A549 (cell line): ENCODE measurements around the gene ST6GALNAC4. TPM values are rescaled to one million over a fixed set of nuclear protein-coding genes. Genes with fewer than 3 reads are reported as not detected.

Experiments
- ATAC-seq, 2 experiments: fragments of 200-7000 bp in 1 of 2; fragments of >200 bp in 1 of 2; cut with Nextera tagmentation in 1 of 2; cut with Tn5 transposase in 1 of 2; 3 replicates each; pipeline versions ENCODE4 v1.8.0 to v1.9.1; 2018 to 2020; ENCODE audit warnings: mild to moderate bottlenecking in 1 of 2, moderate library complexity in 1 of 2
- CTCF ChIA-PET: fragments of 300-600 bp; sonication (Branson Sonifier 250); formaldehyde crosslinking; extraction: SDS; loops from one replicate; lab custom pipeline; 2021; ENCODE audit warnings: antibody characterized with exemption, inconsistent platforms; lab: Yijun Ruan, JAX
- POLR2A ChIA-PET: fragments of 350-600 bp; formaldehyde crosslinking; extraction: SDS; loops from one replicate; lab custom pipeline; 2021; ENCODE audit warnings: antibody characterized with exemption, inconsistent platforms; lab: Yijun Ruan, JAX
- DNase-seq, 2 experiments: peaks; one replicate each; pipeline versions ENCODE4 v3.0.0 to v3.0.0-alpha.2; 2011 to 2016; ENCODE audit warnings: low read depth in 1 of 2, low spot score in 1 of 2
- FAIRE-seq: peaks from 2 replicates; lab custom pipeline; 2011; peaks lifted over from hg19 to GRCh38; lab: Jason Lieb, UNC
- H3K27ac ChIP-seq, 2 experiments: fragments of >200 bp; sonication (Bioruptor Twin); formaldehyde crosslinking; 3 replicates each; pipeline ENCODE4 v1.5.1; 2016 to 2017
- H3K4me1 ChIP-seq: fragments of >200 bp; sonication (Bioruptor Twin); formaldehyde crosslinking; 3 replicates; pipeline ENCODE4 v1.6.1; 2016
- H3K4me2 ChIP-seq: fragments of >200 bp; sonication (Bioruptor Twin); formaldehyde crosslinking; 3 replicates; pipeline ENCODE4 v1.6.1; 2016
- H3K4me3 ChIP-seq: fragments of >200 bp; sonication (Bioruptor Twin); formaldehyde crosslinking; 3 replicates; pipeline ENCODE4 v1.5.1; 2016
- H3K9me3 ChIP-seq: fragments of >200 bp; sonication (Bioruptor Twin); formaldehyde crosslinking; 3 replicates; pipeline ENCODE4 v1.6.1; 2016
- BHLHE40 ChIP-seq: IDR thresholded peaks from 2 replicates; pipeline ENCODE4 v1.6.1; 2012; ENCODE audit warnings: low read depth, low read length, inconsistent platforms
- CEBPB ChIP-seq, 2 experiments: fragments of >200 bp in 1 of 2; sonication (Bioruptor Twin) in 1 of 2; formaldehyde crosslinking in 1 of 2; IDR thresholded peaks; 2 replicates each; pipeline ENCODE4 v1.6.1; 2012 to 2016
- EP300 ChIP-seq, 2 experiments: fragments of >200 bp; sonication (Bioruptor Twin); formaldehyde crosslinking; IDR thresholded peaks; 2 replicates in 1 of 2; 3 replicates in 1 of 2; pipeline ENCODE4 v1.6.1; 2016 to 2017
- ESRRA ChIP-seq: fragments of 150-350 bp; IDR thresholded peaks from 2 replicates; pipeline ENCODE4 v1.6.1; 2014; ENCODE audit warnings: mild to moderate bottlenecking, low read length, borderline replicate concordance
- HDAC2 ChIP-seq: fragments of 200-600 bp; sonication (generic); IDR thresholded peaks from 2 replicates; pipeline ENCODE4 v1.6.1; 2016
- HEYL ChIP-seq: fragments of 250-450 bp; sonication (Bioruptor Pico); IDR thresholded peaks from 2 replicates; pipeline ENCODE4 v1.8.0; 2021; ENCODE audit warnings: mild to moderate bottlenecking, moderate library complexity
- HOXB5 ChIP-seq: fragments of 250-450 bp; sonication (Bioruptor Pico); IDR thresholded peaks from 2 replicates; pipeline ENCODE4 v1.5.0; 2020; ENCODE audit warnings: mild to moderate bottlenecking, moderate library complexity
- JUN ChIP-seq, 2 experiments: fragments of >200 bp; sonication (Bioruptor Twin); formaldehyde crosslinking; IDR thresholded peaks; 2 replicates in 1 of 2; 3 replicates in 1 of 2; pipeline ENCODE4 v1.6.1; 2016 to 2017
- JUNB ChIP-seq: fragments of >200 bp; sonication (Bioruptor Twin); formaldehyde crosslinking; IDR thresholded peaks from 2 replicates; pipeline ENCODE4 v1.6.1; 2016
- KDM1A ChIP-seq: fragments of 200-600 bp; sonication (generic); IDR thresholded peaks from 2 replicates; pipeline ENCODE4 v1.6.1; 2016; ENCODE audit warnings: low read depth, mild to moderate bottlenecking
- KDM5A ChIP-seq: fragments of 200-600 bp; sonication (generic); IDR thresholded peaks from 2 replicates; pipeline ENCODE4 v1.6.1; 2016; ENCODE audit warnings: antibody characterized with exemption, mild to moderate bottlenecking
- MYC ChIP-seq: IDR thresholded peaks from 2 replicates; pipeline ENCODE4 v1.6.1; 2012; ENCODE audit warnings: mild to moderate bottlenecking, inconsistent platforms, low read length, improper control_type of control experiment, borderline replicate concordance
- NFE2L2 ChIP-seq: fragments of 150-350 bp; conservative IDR thresholded peaks from 2 replicates; pipeline ENCODE4 v1.6.1; 2014; ENCODE audit warnings: low read length
- NPAS2 ChIP-seq: fragments of 250-450 bp; sonication (Bioruptor Pico); IDR thresholded peaks from 2 replicates; pipeline ENCODE4 v1.8.0; 2022; ENCODE audit warnings: mild to moderate bottlenecking, moderate library complexity, borderline replicate concordance
- POLR2A ChIP-seq: IDR thresholded peaks from 2 replicates; pipeline ENCODE4 v1.6.1; 2012; ENCODE audit warnings: mild to moderate bottlenecking, low read length
- SMC3 ChIP-seq: fragments of >200 bp; sonication (Bioruptor Twin); formaldehyde crosslinking; IDR thresholded peaks from 3 replicates; pipeline ENCODE4 v1.6.1; 2018; ENCODE audit warnings: inconsistent platforms
- TFCP2L1 ChIP-seq: fragments of 250-450 bp; sonication (Bioruptor Pico); IDR thresholded peaks from 2 replicates; pipeline ENCODE4 v1.5.0; 2021; ENCODE audit warnings: mild to moderate bottlenecking
- ZSCAN20 ChIP-seq: fragments of 250-450 bp; sonication (Bioruptor Pico); IDR thresholded peaks from 2 replicates; pipeline ENCODE4 v1.8.0; 2022; ENCODE audit warnings: mild to moderate bottlenecking, moderate library complexity
- WGBS: methylation state at CpG from one replicate; pipeline ENCODE4 v1.1.6; 2017; ENCODE audit errors: missing lambda C conversion rate; 5-methylcytosine and 5-hydroxymethylcytosine counted together
- polyA plus RNA-seq, 4 experiments: library from polyadenylated mRNA; depleted of rRNA in 3 of 4; stranded (reverse); fragments of >200 nt; fragmentation: RNase III in 1 of 4; extraction: RNeasy Plus Mini Kit Qiagen cat#74134 plus additional on column Dnase treatment in 1 of 4; gene quantifications; 2 replicates in 3 of 4; 3 replicates in 1 of 4; pipeline ENCODE4 v1.2.3, GENCODE V29; 2011 to 2017
- TF ChIP-seq, protein P1 (sequence below): fragments of 450-650 bp; IDR thresholded peaks from 2 replicates; pipeline ENCODE4 v1.6.1; 2014; ENCODE audit warnings: antibody characterized with exemption
- TF ChIP-seq, protein P2 (sequence below): fragments of >200 bp; sonication (Bioruptor Twin); formaldehyde crosslinking; IDR thresholded peaks from 3 replicates; pipeline ENCODE4 v1.6.1; 2016
- TF ChIP-seq, protein P3 (sequence below): IDR thresholded peaks from 2 replicates; pipeline ENCODE4 v1.6.1; 2012
- TF ChIP-seq, protein P4 (sequence below): IDR thresholded peaks from 2 replicates; pipeline ENCODE4 v1.6.1; 2012
- TF ChIP-seq, protein P5 (sequence below): fragments of >200 bp; sonication (Bioruptor Twin); formaldehyde crosslinking; IDR thresholded peaks from 2 replicates; pipeline ENCODE4 v1.6.1; 2016
- TF ChIP-seq, protein P6 (sequence below): fragments of 150-350 bp; IDR thresholded peaks from 2 replicates; pipeline ENCODE4 v1.6.1; 2014; ENCODE audit warnings: low read depth, mild to moderate bottlenecking, low read length

Gene ST6GALNAC4
- polyA plus RNA-seq, 2 of the 4 experiments (the other 2 are of a cell fraction): 11.0 to 24.8 TPM

DNA sequence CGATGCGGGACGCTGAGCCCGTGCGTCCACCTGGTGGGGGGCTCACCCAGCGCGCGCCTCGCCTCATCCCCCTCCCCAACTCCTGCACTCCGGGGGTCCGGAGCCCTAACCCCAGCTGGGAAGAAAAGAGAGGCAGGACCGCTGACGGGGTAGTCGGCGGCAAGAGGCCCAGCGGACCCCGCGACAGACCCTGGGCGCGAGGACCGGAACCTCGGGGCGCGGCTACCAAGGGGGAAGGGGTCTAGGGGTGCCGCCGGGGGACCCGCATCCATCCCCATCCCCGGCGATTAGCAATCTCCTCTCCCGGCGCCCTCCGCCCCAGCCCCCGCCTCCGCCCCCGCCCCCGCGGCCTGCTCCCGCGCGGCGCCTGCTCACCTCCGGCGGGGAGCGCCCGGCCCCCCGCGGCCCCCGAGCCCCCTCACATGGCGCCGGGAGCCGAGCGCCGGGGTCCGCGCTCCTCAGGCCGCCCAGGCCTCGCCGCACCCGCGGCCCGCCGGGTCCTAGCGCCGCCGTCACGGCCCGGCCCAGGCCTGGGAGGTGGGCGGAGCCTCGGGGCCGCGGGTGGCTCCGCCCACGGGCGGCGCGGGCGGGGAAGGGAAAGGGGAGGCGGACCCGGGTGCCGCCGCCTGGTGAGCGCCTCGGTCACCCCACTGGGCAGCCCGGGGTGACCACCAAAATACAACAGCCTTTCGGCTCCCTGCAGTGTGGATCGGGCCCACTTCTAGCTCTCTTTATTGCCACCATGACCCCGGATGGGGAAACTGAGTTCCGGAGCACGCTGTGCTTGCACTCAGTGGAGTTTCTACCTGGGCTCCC lies 17.5 kb downstream of the ST6GALNAC4 start, which contains the start of gene ST6GALNAC6:
Gene ST6GALNAC6, minus strand, starts transcription at position 476 of the 816 bp plus-strand sequence. CDS start 1,622 bp downstream, outside the sequence.
- peaks cover 8% of the 10 kb centered on the region; the same call in 1 of the 3 replicates for H3K9me3 ChIP-seq
- peak within 1 kb of the TSS; percentile 76 for H3K4me3 ChIP-seq
- DNase-seq (peak; percentile 65 to 69), FAIRE-seq (no peak), ATAC-seq (peak; percentile 74)
- POLR2A ChIA-PET: no interaction called here
- peak within 1 kb of the TSS; percentile 85 to 94 for H3K27ac ChIP-seq
- WGBS: 41% methylated on average over 5 of the region's 89 CpGs
- TF ChIP-seq JUN (IDR thresholded peaks at IDR 0.05) (peak in 1 of 2 experiments; percentile 55; a peak in 1 of 5 replicates), KDM1A (no peak), ZSCAN20 (CRISPR knock-in tag) (no peak), MYC (0 out of 2 replicates have a peak, but pooled peaks have one; percentile 26), HEYL (no peak), NFE2L2 (no peak), TFCP2L1 (0 out of 2 replicates have a peak, but pooled peaks have one; percentile 15), POLR2A (peak; percentile 36)
- TF ChIP-seq, protein P1, sequence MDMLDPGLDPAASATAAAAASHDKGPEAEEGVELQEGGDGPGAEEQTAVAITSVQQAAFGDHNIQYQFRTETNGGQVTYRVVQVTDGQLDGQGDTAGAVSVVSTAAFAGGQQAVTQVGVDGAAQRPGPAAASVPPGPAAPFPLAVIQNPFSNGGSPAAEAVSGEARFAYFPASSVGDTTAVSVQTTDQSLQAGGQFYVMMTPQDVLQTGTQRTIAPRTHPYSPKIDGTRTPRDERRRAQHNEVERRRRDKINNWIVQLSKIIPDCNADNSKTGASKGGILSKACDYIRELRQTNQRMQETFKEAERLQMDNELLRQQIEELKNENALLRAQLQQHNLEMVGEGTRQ: no peak
- TF ChIP-seq, protein P2, sequence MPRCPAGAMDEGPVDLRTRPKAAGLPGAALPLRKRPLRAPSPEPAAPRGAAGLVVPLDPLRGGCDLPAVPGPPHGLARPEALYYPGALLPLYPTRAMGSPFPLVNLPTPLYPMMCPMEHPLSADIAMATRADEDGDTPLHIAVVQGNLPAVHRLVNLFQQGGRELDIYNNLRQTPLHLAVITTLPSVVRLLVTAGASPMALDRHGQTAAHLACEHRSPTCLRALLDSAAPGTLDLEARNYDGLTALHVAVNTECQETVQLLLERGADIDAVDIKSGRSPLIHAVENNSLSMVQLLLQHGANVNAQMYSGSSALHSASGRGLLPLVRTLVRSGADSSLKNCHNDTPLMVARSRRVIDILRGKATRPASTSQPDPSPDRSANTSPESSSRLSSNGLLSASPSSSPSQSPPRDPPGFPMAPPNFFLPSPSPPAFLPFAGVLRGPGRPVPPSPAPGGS: 0 out of 3 replicates have a peak, but pooled peaks have one; percentile 35
- CTCF ChIA-PET: interaction anchor here (0.6 to 4.3 kb wide), 8 partner anchors 9 to 409 kb away, joined by 3 to 27 read pairs (median 3); partner anchors contain the start of genes CDK9 and TOR2A
- peak within 1 kb of the TSS; percentile 94 for H3K4me2 ChIP-seq
- peaks cover 33% of the 10 kb centered on the region for H3K4me1 ChIP-seq

DNA sequence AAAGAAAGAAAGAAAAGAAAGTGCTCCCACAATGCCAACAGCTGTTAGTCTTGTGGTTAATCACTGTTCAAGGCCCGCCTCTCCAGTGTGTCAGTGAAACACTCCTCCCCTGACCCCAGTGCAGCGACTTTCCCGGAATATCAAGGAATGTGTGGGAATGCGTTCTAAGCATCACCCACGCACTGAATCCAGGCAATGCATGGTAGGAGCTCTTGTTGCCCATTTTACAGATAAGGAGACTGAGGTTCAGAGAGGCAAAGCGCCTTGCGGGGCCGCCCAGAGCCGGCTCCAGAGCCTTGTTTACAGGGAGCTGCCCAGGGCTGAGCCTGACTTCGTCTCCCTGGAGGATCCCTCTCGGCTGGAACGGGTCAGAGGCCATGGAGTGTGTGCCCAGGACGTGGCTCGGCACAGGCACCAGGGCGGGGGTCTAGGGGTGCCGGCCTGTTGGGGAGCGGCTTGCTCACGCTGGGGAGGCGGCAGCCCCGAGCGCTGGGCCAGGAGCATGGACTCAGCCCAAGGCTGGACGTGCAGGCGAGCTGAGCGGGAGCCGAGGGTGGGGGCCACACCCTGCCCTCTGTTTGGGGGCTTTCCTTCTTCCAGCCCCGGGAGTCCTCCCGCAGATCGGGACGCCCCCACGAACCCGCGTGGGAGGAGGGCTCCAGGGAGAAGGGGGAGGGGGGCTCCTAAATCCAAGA lies 18.3 kb downstream of the ST6GALNAC4 start:
- DNase-seq: no peak
- peak; percentile 57 to 69 for ATAC-seq
- Histone ChIP-seq H3K4me2 (peak overlapping the region; percentile 94), H3K4me3 (peak overlapping the region; percentile 76), H3K27ac (peak overlapping the region; percentile 85 to 94), H3K9me3 (peaks cover 13% of the 10 kb centered on the region), H3K4me1 (peaks cover 27% of the 10 kb centered on the region)
- no peak for FAIRE-seq
- CTCF ChIA-PET: interaction anchor here (0.6 to 4.3 kb wide), 9 partner anchors 9 to 408 kb away, joined by 3 to 27 read pairs (median 3); partner anchors contain the start of genes CDK9, ST6GALNAC4 and TOR2A
- 34% methylated on average over 16 of the region's 32 CpGs for whole genome bisulfite sequencing
- TF ChIP-seq NFE2L2: no peak
- no peak for TF ChIP-seq POLR2A
- TF ChIP-seq JUNB: no peak
- no peak for TF ChIP-seq HOXB5
- TF ChIP-seq BHLHE40: no peak
- TF ChIP-seq, protein P3, sequence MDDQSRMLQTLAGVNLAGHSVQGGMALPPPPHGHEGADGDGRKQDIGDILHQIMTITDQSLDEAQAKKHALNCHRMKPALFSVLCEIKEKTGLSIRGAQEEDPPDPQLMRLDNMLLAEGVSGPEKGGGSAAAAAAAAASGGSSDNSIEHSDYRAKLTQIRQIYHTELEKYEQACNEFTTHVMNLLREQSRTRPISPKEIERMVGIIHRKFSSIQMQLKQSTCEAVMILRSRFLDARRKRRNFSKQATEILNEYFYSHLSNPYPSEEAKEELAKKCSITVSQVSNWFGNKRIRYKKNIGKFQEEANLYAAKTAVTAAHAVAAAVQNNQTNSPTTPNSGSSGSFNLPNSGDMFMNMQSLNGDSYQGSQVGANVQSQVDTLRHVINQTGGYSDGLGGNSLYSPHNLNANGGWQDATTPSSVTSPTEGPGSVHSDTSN: no peak
- no peak for TF ChIP-seq ESRRA
- no peak for TF ChIP-seq JUN (IDR thresholded peaks at IDR 0.05)
- no peak for TF ChIP-seq EP300 (IDR thresholded peaks at IDR 0.05)
- no peak for TF ChIP-seq CEBPB (IDR thresholded peaks at IDR 0.05)
- TF ChIP-seq, protein P4, sequence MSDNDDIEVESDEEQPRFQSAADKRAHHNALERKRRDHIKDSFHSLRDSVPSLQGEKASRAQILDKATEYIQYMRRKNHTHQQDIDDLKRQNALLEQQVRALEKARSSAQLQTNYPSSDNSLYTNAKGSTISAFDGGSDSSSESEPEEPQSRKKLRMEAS: peak; percentile 50; the same call in 1 of the 2 replicates
- TF ChIP-seq, protein P5, sequence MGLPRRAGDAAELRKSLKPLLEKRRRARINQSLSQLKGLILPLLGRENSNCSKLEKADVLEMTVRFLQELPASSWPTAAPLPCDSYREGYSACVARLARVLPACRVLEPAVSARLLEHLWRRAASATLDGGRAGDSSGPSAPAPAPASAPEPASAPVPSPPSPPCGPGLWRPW: no peak
- TF ChIP-seq KDM1A: peak; percentile 80; the same call in 1 of the 2 replicates
- TF ChIP-seq SMC3: no peak
- TF ChIP-seq KDM5A: no peak
- no peak for TF ChIP-seq NPAS2 (CRISPR knock-in tag)
- TF ChIP-seq, protein P6, sequence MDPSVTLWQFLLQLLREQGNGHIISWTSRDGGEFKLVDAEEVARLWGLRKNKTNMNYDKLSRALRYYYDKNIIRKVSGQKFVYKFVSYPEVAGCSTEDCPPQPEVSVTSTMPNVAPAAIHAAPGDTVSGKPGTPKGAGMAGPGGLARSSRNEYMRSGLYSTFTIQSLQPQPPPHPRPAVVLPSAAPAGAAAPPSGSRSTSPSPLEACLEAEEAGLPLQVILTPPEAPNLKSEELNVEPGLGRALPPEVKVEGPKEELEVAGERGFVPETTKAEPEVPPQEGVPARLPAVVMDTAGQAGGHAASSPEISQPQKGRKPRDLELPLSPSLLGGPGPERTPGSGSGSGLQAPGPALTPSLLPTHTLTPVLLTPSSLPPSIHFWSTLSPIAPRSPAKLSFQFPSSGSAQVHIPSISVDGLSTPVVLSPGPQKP: no peak
- TF ChIP-seq HEYL: no peak
- TF ChIP-seq, protein P1: no peak
- TF ChIP-seq HDAC2: peak; percentile 59; the same call in 1 of the 2 replicates
- POLR2A ChIA-PET: no interaction called here
